Frontal cortex (tissue), 4 donors: ENCODE measurements around the gene PLCG1. TPM values are rescaled to one million over a fixed set of nuclear protein-coding genes. Genes with fewer than 3 reads are reported as not detected.
A peak's percentile ranks its signal among the peaks of the same experiment; 100 is the strongest.

Experiments used
- DNase-seq, 2 donors: peaks; one replicate each; pipeline ENCODE4 v3.0.0; 2012; ENCODE audit warnings: low spot score in 2 of 2
- FAIRE-seq: peaks from 2 replicates; lab custom pipeline; 2012; peaks lifted over from hg19 to GRCh38; lab: Jason Lieb, UNC
- total RNA-seq: library from RNA; depleted of rRNA; stranded (reverse); fragments of >200 nt; gene quantifications from one replicate; pipeline ENCODE4 v1.2.3, GENCODE V29; 2014
- donor health status: control.
- donor health status: control.
- donor health status: control.

PLCG1 gene
- total RNA-seq, 1 donor from 2014 or later = 91.3 TPM

DNA sequence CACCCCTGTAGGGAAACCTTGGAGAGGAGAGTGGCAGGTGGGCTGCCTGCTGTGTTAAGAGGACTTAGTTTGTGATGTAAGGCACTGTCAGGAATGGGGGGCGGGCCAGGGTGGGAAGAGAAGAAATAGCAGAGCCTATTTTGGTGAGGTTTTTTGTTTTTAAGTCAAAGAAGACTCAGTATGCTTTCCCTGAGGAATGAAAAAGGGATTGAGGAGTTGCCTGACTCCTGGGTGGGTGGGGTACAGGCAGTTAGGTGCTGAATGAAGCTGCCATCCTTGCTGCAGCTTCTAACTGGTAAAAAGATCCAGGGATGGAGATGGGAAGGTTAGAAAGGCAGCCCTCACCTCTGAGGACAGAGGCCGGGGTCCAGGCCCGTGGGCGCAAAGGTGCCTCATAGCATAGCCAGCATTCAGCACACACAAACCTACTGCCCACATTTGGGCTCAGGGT is 37.9 kb downstream of the PLCG1 start:
- no peak for FAIRE-seq
- DNase-seq = no peak

DNA sequence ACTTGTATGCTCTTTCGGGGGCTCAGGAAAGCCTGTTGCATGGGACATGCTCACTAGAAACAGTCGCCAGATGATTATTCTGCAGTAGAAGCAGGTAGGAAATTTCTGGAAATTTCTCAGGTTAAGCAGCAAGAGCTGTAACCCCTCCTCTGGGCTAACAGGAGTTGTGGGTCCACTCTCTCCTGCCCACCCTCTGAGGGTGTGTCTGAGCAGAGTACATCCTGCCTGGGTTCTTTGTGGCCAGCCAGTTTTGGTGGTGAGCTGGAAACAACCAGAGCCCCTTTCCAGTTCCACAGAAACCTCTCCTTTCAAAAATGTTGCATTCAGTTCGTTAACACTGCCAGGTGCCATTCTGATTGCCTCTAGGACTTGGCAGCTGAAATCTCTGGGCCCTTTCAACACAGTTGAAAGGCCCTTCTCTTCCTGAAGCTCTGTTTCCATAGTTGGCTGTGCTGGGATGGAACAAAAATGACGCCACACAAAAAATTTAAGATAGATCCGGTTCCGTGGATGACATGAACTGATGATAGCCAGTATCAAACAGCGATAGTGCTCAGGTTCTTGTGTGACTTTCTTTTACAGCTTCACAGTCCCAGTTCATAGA is 38.5 kb downstream of the PLCG1 start:
- DNase-seq (no peak), FAIRE-seq (no peak)

DNA sequence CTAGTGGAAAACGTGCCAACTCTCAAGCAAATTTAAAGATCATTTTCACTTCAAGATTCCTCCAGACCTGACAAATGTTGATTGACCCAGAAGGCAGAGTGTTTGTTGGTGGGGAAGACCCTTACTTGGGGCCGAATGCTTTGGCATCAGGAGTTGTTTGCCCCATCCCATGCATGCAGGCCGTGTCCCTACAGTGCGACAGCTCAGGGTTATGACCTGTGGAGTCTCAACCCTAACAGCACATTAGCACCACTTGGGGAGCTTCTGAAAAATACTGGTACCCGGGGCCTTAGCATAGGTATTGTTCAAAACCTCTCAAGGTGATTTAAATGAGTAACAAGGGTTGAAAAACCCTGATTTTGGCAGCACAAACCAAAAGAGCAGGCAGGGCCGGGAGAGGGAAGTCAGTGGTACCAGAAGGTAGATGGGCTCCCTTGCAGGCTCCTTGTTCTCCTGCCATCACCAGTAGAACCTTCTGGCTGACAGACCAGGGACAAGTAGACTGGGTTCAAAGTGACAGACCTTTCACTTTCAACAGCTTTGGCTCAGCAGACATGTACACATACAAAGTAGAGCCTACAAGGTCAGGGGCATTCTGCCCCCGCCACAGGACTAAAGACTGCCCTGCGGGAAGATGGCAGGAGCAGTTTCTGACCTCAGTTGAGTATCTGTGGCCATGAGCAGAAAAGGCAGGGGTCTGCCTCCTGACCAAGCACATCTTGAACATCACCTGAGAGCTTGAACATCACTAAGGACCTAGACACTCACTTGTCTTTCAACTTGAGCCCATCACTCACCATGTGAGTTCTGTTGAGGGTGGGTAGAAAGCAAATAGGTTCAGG is 39.6 kb downstream of the PLCG1 start:
- FAIRE-seq (no peak), DNase-seq (no peak)

DNA sequence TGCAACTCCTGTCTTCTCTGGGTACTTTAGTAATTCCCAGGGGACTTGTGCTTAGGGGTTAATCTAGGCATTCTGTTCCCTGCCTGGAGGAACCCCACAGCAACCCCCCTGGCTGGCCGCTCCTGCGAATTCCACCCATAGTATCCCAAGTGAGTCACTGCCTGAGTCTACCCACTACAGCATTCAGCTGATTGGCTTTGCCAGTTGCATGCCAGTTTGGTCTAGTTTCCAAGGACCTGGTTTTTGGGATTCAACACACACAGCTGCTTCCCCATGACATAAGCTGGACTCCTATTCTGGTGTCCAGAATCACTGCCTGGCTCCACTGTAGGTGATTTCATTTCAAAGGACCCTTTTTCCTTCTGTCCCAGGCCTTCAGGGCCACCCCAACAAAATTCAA is 40.3 kb downstream of the PLCG1 start:
- DNase-seq = no peak
- FAIRE-seq = no peak

DNA sequence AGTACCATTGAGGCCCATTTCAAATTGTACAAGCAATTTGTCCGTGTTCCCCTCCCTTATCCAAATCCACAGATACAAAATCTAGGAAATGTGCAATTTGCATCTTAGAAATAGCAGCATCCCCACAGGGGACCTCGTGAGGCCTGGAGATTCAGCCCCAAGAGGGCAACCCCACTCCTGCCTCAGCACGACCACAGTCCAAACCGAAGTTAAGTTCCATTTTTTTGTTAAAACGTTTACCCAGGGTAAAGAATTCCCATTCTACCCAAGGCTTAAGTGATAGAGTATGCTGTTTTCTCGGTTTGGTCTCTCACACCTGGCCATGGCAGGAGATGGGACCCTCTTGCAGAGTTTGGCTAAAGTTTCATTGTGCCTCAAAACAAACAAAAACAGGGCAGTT is 41.2 kb downstream of the PLCG1 start:
- no peak for DNase-seq
- FAIRE-seq = no peak

DNA sequence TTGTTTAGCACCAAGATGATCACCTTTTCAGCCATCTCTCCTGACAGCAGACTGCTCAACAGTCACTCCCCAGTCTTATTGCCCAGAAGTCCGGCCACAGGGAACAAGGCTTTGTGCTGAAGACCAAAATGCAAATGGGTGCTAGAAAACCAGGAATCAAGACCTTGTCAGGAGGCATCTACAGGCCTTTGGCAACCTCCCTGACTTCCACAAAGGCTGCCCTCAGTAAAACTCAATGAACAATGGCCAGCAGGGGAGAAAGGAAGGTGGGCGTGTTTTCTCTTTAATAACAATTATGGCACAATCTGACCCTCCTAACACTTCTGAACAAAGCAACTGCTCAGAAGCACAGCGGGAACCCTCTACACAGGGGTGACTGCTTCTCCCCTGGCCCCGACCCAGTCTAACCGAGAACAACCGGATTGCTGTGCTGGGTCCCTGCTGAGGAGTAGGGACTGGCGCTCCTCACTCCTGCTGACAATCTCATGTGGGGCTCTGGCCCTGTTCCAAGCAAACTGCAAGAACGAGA is 41.6 kb downstream of the PLCG1 start:
- DNase-seq (no peak), FAIRE-seq (no peak)

DNA sequence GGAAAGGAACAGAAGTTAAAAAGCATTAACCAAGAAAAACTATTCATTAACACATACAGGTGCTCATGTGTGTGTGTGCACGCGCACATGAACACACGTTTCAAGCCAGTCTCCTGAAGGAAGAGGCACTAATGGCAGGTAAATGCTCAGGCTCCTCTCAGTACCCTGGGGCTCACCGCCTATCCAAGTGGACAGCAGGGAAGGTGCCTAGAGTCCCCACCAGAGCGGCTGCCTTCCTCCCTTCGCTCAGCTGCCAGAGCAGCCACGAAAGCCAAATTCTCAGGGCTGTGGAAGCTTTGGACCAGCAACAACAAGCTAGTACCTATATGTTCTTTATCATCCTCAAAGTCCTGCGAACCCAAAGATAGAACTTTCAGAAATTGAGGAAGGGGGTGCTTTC is 42.6 kb downstream of the PLCG1 start:
- FAIRE-seq (no peak), DNase-seq (no peak)

DNA sequence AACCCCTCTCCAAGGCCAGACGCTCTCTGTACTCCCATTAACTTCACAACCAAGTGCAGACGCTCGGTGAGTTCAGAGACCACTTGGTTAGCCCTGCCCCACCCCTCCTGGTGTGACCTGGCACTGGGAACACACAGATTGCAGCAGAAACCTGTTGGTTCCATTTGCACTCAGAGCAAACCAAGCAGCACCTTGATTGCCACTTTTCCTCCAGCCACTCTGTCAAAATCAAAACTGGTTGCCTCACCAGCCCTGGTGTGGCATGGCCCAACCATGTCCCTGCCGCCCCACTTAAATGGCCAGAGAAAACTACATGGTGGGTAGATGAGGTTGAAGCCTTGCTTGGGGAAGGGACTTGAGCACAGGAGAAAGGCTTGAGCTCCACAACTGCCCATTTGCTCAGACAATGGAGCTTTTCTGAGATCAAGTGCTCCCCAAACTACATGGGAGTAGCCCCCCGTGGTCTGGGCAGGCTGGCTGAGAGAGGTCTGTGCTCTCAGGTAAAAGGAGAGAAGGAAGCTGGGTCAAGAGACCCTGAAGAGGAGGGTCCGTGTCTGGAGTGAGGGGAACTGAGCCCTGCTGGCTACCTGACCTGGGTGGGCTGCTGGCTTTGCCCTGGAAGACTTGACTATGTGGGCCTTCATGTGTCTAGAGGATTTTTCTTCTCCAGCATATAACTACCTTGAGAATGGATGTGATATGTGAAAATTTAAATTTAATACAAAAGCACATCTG is 43.4 kb downstream of the PLCG1 start:
- no peak for DNase-seq
- FAIRE-seq = no peak

DNA sequence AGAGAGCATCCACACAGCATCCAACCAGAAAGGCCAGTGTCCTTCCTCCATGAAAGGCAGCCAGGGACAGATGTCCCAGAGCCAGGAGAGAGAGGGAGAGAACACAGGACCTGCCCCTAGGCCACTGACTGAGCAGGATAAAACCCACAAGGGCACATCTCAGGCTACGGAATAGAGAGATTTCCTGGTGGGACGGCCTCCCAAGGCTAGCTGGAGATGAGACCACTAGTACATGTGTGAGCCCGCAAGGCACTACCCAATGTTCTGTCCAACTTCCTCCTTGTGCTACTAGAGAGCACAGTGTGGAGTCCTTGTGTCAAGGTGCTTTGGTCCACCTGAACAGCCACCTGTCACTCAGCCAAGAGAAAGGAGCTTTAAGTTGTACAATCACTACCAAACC is 44.2 kb downstream of the PLCG1 start:
- no peak for DNase-seq
- FAIRE-seq = no peak

DNA sequence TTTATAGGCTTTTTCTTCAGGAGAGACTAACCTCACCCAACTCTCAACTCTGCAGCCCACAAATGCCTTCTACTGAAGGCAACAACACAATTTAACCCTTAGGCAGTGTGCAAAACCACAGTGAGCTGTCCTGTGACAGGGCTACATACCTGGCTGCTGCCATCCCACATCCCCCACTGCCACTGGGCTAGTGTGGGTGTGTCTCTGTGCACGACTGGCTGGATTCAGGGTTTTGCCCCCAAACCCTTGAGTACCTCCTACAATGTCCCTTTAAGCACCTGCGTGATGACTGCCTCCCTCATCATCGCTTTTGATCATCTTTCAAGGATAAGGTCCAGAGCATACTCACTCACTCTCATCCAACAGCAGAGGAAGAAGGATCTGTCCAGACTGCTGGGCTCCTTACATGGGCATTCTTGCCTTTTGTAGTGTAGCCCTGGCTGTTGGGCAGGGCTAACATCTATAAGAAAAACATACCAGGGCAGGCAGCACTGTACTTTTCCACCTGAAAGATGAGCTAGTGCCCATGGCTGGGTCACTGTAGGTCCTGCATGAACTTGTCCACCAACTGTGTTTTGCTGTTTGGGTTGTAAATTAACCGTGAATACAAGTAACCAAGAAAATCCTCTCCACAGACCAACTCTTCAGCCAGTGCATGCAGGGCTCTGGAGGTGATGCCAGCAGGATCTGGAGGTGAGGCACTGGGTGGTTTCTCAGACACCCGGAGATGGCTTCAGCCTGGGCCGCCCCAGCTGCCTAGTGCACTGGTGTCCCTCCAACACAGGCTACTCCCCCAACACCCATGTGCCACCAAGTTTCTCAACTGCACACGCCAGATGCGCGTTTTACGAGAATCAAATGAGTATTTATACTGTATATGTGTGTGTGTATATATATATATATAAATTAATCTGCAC is 45.2 kb downstream of the PLCG1 start:
- FAIRE-seq (no peak), DNase-seq (no peak)

DNA sequence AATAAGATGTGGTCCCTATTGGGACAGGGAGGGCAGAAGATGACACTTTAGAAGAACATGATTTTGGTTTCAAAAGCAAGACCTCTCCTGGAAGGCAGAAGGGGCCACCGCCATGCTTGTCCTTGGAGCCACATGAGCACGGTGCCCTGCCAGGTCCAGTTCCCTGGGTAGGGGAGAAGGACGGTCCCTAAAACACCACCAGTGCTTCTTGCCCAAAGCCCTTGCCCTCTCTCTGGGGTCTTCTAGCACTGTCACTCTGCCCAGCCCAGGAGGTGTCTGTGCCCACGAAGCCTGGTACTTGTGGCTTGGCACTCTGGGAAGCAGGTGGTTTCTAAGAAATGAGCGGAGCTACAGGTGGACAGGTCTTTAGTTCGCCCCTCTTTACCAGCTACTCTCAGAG is 46.0 kb downstream of the PLCG1 start:
- DNase-seq (no peak), FAIRE-seq (no peak)

DNA sequence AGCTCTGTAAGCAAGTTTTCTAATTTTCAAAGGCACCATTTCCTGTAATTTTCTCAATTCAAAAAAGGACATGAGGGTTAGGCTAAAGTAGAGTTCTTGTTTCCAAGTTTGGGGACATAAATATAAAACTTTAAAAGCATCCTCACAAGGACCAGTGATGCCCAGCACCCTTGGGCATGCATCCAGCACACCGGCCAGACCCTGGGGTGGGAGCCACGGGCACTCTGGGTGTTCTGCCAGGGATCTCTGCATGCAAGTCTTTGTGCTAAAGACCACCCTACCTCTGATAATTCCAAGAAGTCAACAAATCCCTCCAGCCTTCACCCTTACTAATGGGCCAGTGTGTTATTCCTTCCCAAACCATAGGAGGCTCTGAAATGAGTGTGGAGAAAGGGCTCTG is 46.5 kb downstream of the PLCG1 start:
- FAIRE-seq = no peak
- no peak for DNase-seq

DNA sequence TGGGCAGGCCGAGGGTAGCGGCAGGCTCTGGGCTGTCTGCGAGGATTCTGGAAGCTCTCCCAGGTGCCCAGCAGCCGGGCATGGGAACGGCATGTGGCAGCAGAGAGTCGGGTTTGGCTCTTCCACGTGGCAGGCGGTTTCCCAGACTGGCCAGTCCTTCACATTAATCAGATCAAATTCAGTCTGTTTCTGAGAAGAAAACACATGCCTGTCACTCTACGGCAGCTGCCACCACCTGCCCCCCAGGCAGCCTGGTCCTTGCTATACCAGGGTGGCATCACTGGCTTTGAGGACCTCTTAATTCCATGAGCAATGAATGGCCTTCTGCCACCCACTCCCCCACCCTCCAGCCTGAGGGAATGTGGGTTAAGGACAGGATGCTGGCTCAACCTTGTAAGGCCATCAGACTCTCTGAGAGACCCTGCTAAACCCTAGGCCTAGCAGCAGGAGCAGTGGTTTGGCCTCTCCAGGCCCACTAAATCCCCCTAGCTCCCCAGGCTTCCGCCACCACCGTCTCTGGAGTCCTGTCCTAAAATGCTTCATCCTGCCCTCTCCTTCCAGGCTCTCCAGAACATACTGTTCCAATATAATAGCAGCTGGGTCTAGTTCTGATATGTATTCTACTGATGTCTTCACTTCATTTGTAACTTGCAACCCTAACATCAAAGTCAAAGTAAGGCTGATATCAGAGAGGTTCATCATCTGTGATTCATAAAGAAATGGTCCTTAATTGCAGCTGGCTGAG is 47.8 kb downstream of the PLCG1 start:
- no peak for FAIRE-seq
- DNase-seq = peak in 1 of 2 donors; percentile 23

DNA sequence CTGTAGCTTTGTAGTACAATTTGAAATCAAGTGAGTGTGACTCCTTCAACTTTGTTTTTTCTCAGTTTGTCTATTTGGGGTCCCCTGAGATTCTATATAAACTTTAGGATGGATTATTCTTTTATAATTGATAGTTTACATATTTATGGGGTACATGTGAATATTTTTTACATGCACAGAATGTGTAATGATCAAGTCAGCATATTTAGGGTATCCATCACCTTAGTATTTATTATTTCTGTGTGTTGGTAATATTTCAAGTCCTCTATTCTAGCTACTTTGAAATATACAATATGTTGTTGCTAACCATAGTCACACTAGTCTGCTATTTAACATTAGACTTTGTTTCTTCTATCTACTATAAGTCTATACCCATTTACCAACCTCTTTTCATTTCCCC is 50.3 kb downstream of the PLCG1 start:
- FAIRE-seq = no peak
- no peak for DNase-seq

DNA sequence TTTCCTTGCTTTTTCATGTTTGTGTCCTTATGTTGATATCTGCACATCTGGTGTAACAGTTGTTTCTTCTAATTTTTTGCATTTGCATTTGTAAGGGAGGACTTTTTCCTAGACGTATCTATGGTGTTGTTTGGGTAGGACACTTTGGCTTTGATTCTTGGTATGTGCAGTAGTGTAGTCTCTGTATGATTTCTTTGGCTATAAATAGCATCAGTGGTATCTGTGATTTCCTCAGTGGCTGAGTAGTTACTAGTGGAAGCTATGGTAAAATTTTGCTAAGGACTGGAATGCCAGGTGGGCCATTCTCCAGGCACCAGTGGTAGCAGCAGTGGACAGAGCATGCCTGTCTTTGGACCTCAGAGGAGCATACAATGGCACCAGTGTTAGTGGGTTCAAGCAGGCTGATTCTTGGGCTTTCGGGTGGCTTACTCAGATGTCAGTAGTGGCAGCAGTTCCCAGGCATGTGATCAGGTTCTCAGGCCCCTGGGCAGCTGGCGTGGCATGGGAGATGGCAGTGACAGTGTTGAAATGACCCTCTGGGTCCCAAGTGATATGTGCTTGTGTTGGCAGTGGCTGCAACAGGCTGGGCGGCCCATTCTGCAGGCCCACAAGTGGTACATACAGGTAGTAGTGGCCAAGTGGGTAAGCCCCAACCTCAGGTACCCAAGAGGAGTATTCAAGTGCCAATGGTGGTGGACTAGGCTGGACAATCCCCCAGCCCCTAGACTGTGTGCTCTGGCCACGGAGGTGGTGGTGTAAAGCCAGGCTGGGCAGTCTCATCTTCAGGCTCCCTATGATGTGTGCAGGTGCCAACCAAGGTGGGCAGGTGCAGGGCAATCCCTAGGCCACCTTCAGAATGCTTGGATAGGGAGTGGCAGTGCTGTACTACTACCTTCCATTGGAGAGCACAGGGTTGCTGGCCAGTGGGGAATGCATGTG is 54.5 kb downstream of the PLCG1 start:
- FAIRE-seq = no peak
- no peak for DNase-seq

DNA sequence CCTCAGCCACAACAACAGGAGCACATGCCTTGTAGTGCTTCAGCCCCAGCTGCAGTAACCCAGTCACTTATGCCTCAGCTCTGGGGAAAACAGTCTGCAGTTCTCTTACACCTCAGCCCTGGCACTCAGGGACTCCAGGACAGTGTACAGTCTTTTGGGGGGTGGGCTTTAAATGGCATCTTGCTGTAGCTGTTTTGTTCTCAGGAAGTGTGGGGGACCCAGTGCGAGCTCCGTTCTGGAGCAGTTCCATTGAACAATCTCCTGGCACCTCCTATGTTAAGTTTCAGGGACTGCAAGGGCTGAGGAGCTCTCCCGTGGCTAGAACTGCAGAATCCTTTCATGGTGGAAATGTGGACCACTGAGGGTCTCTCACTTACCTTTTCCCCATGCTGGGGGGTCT is 55.2 kb downstream of the PLCG1 start:
- no peak for FAIRE-seq
- no peak for DNase-seq

DNA sequence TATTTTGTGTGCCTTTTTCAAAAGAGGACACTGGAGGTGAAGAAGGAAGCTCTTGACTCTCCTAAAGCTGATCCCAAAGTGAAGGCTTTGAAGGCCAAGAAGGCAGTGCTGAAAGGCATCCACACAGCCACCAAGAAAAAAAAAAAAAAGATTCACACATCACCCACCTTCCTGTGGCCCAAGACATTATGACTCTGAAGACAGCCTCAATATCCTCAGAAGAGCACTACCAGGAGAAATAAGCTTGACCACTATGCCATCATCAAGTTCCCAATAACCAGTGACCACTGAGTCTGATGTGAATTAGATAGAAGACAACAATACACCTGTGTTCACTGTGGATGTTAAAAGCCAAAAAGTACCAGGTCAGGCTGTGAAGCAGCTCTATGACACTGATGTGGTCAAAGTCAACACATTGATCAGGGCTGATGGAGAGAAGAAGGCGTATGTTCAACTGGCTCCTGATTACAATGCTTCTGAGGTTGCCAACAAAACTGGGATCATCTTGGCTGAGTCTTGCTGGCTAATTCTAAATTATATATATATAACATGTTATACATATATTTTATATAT is 59.4 kb downstream of the PLCG1 start:
- DNase-seq (no peak), FAIRE-seq (no peak)

DNA sequence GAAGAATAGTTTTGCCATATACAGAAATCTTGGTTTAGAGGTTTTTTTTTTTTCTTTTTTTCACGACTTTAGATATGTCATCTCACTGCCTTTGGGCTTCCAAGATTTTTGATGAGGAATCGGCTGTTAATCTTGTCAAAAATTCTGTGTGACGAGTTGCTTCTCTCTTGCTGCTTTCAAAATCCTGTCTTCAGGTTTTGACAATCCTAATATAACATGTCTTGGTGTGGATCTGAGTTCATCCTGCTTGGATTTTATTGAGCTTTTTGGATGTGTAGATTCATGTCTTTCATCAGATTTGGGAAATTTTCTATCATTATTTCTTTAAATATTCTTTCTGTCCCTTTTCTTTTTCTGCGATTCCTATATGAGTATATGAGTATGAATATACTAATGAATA is 61.1 kb downstream of the PLCG1 start:
- DNase-seq = no peak
- FAIRE-seq = no peak
